HEK293T (cell line): ENCODE results near the gene UBASH3A.

Experiments
- ARNT ChIP-seq: fragments of 450-650 bp; IDR thresholded peaks from 2 replicates; pipeline ENCODE4 v1.6.1; 2017; ENCODE audit warnings: mild to moderate bottlenecking
- BHLHE40 ChIP-seq: fragments of 450-650 bp; IDR thresholded peaks from 2 replicates; pipeline ENCODE4 v1.6.1; 2016; ENCODE audit warnings: mild to moderate bottlenecking, moderate library complexity, borderline replicate concordance
- FOXK2 ChIP-seq: fragments of 450-650 bp; IDR thresholded peaks from 2 replicates; pipeline ENCODE4 v1.6.1; 2016; ENCODE audit warnings: mild to moderate bottlenecking
- L3MBTL2 ChIP-seq: fragments of 450-650 bp; conservative IDR thresholded peaks from 2 replicates; pipeline ENCODE4 v1.6.1; 2016; ENCODE audit warnings: mild to moderate bottlenecking
- LEF1 ChIP-seq: fragments of 450-650 bp; IDR thresholded peaks from 2 replicates; pipeline ENCODE4 v1.6.1; 2017; ENCODE audit warnings: mild to moderate bottlenecking, borderline replicate concordance
- NFRKB ChIP-seq: fragments of 450-650 bp; IDR thresholded peaks from 2 replicates; pipeline ENCODE4 v1.6.1; 2016; ENCODE audit warnings: mild to moderate bottlenecking, moderate library complexity
- SP1 ChIP-seq: fragments of 450-650 bp; IDR thresholded peaks from 2 replicates; pipeline ENCODE4 v1.6.1; 2017
- SUZ12 ChIP-seq: fragments of 450-650 bp; IDR thresholded peaks from 2 replicates; pipeline ENCODE4 v1.6.1; 2016; ENCODE audit warnings: mild to moderate bottlenecking

GRCh38 chr21:42484966-42485365 lies 81.3 kb downstream of the UBASH3A start:
- TF ChIP-seq BHLHE40 (no peak), FOXK2 (no peak), NFRKB (no peak), LEF1 (no peak), SUZ12 (no peak), L3MBTL2 (no peak), ARNT (no peak), SP1 (no peak)
